HG02884 (cell line): Measurements from ENCODE around the gene PRSS16.
"Not testable (repeated sequence)": the region's sequence is repeated elsewhere in the genome, so short reads cannot be mapped to it uniquely, and the experiment has no call there.

Source experiments
- ATAC-seq: cut with Tn5 transposase; IDR thresholded peaks from one replicate; pipeline ENCODE4 v1.9.1; 2021; ENCODE audit warnings: mild to moderate bottlenecking, moderate library complexity; ENCODE audit not compliant: unreplicated experiment

PRSS16 gene

DNA sequence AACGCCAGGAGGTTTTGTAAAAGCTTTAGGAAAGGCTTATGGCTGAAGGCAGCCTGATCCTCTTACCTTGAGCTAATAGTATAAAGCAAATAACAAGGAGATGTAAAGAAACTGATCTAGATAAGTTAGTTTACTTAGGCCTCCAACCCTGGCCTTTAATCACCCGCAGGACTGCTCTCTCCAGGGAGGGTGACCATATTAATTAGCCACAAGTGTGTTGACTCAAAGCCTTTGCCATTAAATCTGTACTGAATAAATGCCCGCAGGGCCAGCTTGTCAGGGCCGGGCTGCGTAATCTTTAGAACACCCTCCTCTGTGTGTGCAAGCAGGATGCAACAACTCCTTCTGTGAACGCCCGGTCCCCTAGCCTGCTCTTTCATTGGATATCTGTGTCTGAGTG, 6.1 kb upstream of the PRSS16 start:
- no peak for ATAC-seq

DNA sequence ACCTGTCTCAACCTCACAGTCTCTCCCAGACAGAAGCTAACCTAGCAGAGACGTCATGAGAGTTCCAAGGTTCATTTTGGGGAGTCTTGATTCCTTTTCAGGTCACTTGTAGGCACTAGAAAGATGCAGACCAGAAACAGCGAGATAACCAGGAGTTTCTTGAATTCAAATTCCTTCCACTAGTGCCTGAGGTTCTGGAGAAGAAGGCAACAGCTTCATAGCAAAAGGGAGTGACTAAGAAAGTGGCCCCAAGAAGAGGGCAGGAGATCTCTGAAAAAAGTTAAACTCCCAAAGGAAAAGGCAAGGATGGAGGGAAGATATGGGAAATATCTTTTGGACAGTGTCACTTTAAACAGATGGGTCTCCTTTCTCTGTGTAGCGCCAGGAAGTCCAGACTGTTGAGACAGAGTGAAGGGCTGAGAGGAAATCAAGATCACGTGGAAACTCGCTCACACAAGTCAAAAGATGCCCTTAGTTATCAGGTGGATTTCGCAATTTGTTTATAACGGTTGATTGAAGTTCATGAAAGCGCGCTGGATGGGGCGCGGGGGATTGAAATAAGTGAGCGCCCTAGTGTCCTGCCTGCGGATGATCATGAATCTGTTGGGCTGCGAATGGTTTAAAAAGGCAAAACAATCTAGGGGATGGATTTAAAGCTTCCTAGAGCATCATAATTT, 4.8 kb upstream of the PRSS16 start:
- ATAC-seq, result no peak

DNA sequence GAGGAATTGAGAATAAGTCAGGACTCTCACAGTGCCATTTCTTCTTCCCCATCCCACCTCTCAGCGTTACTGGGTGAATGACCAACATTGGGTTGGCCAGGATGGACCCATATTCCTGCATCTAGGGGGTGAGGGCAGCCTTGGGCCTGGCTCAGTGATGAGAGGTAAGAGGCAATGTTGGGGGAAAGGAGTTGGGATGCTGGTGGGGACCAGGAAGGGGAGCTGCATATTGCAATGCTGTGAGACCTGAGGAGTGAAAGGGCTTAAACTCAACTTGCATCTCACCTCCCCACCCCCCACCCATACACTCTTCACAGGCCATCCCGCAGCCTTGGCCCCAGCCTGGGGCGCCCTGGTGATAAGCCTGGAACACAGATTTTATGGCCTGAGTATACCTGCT, 1.3 kb downstream of the PRSS16 start:
- no peak for ATAC-seq

DNA sequence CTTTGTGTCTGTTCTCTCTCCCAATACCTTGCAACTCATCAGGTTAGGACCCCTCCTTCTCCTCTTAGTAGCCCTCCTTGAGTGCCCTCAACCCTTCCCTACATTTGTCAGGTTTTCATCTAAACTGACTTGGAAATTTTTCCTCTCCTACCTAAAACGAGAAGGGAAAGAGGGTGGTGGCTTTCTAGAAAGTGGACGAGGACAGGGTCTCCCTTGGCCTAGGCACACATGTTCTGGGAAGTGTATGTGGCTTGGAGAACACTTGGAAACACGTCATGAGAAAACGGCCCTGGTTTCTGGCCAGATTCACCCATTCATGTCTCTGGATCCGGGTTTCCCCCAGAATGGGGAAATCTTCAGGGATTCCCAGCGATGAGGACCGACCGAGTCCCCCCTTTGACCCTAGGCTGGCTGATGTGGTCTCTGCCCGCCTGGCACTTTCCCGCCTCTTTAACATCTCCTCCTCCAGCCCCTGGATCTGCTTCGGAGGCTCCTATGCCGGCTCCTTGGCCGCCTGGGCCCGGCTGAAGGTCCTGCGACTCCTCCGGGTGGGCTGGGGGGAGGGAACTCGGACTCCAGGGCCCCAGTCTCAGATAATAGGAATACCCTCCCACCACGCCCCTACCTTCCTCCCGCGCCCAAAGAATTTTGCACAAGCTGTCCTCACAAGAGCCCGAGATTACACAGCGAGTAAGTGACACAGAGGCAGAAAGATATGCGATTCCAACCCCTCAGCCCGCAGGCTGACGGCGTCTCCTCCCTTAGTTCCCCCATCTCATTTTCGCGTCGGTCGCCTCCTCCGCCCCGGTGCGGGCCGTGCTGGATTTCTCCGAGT, 3.0 kb downstream of the PRSS16 start:
- ATAC-seq, result no peak

DNA sequence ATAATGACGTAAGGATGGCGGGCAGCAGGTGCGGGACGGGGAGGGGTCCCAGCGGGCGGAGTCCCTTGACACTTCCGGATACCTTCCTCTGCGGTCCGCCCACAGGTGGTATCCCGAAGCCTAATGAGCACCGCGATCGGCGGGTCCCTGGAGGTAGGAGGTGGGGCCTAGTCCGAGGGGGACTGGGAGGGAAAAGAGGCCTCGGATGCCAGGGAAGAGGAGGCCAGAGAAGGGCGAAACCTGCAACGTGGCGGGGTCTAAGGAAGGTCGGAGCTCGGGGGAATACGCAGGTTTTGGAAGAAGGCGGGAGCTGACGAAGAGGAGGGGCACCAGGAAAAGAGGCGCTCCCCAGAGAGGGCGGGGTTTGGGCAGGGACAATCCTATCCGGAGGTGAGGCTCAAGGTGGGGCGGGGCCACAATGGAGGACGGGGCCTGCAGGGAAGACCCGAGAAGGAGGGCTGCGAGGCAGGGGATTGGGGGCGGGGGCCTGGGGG, 3.7 kb downstream of the PRSS16 start:
- ATAC-seq, result peak; percentile 66

DNA sequence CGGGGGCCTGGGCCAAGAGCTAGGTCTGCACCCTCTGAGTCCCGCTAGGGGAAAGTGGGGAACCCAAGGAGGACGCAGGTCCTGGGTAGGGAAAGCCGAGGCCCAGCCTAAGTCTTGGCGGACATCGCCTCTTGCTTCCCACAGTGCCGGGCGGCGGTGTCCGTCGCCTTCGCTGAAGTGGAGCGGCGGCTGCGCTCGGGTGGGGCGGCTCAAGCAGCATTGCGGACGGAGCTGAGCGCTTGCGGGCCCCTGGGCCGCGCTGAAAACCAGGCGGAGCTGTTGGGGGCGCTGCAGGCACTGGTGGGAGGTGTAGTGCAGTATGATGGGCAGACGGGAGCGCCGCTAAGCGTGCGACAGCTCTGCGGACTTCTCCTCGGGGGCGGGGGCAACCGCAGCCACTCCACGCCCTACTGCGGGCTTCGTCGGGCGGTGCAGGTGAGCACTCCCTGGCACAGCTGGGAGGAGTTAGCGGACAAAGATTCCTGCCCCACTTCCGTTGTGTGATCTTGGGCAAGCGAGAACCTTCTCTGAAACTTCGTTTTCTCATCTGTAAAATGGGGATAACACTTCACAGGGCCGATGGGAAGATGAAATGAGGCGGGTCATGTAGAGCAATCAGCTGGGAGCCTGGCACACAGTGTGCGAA, 4.2 kb downstream of the PRSS16 start:
- peak; percentile 82 for ATAC-seq

DNA sequence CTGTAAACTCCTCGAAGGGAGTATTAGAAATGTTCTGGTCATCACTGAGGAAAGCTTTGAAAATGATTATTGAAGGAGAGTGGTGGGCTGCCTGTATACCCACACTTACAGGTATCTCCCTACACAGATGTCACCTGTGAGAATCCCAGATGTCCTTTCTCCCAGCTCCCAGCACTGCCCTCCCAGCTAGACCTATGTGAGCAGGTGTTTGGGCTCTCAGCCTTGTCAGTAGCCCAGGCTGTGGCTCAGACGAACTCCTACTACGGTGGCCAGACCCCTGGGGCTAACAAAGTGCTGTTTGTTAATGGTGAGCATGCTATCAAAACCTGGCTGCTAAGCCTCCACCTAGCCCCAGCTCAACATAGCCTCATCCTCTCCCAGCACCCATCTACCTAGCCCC, 7.1 kb downstream of the PRSS16 start:
- ATAC-seq, result no peak

DNA sequence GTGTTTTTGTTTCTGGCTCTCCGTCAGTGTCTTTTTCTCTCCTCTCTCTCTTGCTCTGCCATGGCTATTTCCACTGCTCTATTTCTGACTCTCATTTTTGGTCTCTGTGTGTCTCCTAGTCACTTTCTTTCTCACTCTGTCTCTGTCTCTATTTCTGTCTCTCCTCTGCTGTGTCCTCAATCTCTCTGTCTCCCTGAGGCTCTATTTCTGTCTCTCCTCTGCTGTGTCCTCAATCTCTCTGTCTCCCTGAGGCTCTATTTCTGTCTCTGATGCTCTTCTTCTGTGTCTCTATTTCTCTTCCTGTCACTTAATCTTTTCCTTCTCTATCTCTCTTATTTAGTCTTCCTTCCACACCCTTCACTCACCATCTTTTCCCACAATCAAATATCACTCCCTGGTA, 8.4 kb downstream of the PRSS16 start:
- no peak for ATAC-seq

DNA sequence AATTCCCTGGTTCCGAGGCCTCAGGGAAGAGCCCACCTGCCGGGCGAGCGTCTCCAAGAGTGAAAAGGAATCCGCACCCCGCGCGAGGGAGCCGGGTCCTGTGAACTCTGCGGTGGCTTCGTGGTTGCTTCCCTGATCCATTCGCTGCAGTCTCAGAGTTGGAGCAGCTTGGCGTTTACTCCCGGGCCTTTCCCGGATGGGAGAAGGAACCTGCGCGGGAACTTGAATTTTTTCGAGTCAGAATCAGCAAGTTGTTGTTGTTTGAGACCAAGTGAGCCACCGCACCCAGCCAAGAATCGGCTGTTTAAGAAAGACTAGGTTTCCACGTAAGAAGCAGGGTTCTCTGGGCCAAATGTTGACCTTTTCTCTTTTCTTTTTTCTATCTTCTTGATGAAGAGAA, 12.9 kb downstream of the PRSS16 start:
- no peak for ATAC-seq

DNA sequence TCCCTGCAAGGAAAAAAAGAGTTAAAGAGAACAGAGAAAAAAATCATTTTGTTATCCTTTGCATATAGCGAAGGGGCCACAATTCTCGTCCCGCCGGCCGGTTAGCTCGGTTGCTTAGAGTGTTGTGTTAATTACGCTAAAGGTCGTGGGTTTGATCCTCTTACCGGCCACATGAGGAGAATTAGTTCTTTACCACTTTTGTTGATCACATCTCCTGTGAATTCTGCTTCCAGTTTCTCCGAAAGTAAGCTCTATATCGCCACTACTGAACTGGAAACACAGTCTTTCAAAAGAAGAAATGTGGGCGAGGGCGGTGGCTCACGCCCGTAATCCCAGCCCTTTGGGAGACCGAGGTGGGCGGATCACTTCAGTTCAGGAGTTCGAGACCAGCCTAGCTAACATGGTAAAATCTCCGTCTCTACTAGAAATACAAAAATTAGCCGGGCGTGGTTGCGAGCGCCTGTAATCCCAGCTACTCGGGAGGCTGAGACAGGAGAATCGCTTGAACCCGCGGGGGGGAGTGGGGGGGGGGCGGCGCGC, 13.4 kb downstream of the PRSS16 start:
- ATAC-seq, result no peak

DNA sequence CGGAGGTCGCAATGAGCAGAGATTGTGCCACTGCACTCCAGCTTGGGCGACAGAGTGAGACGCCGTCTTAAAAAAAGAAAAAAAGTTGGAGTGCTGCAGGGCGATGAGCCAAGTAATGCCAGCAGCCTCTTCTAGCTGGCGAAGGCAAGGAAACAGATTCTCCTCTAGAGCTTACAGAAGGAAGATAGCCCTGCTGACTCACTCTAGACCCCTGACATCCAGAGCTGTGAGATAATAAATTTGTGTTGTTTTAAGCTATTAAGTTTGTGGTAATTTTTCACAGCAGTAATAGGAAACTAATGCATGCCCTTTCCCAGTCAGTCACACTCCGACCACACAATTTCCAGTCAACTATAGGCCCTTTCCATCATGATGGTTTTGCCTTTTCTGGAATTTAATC, 16.4 kb downstream of the PRSS16 start:
- ATAC-seq, result no peak

DNA sequence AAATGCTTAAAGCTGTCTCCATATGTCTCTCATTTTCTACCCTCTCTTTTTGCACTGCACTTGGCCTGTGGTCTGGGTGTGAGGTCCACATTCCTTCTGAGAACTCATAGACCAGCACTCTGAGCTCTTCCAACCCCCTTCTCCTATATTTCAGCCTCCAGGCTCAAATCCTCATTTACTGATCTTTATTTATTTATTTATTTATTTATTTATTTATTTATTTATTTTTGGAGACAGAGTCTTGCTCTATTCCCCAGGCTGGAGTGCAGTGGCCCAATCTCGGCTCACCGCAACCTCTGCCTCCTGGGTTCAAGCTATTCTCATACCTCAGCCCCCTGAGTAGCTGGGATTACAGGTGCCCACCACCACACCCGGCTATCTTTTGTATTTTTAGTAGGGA, 19.5 kb downstream of the PRSS16 start:
- ATAC-seq, result not testable (repeated sequence)

DNA sequence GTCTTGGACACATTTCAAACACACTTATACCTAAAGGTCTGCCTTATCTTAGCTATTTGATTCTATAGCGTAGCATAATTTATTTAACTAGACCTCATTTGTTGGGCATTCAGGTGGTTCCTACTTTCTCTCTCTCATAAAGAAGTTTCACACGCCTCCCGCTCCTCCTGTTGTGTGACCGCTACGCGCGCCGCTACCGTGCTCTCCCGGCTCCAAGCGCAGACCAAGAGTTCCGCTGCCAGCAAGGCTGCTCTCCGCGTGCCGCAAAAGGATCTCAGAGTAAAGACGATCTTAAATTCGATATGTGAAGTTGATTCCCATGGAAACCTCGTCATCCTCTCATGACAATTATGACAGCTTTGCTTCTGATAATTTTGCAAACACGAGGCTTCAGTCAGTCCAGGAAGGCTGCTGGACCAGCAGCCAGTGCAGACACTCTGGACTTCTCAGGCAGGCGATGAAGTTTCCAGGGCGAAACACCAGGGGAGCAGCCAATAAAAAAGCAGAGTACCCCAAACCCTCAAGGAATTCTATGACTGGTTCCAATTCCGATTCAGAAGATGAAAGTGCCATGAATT, 20.4 kb downstream of the PRSS16 start:
- no peak for ATAC-seq

DNA sequence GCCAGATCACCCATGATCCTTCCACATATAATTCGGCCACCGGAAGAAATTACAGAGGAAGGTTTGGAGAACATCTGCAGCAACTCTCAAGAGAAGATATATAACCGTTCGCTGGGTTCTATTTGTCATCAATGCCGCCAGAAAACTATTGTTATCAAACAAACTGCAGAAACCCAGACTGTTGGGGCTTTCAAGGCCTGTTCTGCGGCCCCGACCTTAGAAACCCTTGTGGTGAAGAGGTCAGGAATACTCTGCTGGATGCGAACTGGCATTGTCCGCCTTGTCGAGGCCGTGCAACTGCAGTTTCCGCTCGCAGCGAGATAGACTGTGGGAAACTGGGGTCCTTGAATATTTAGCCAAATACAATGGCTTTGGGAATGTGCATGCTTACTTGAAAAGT, 21.3 kb downstream of the PRSS16 start:
- ATAC-seq, result no peak

DNA sequence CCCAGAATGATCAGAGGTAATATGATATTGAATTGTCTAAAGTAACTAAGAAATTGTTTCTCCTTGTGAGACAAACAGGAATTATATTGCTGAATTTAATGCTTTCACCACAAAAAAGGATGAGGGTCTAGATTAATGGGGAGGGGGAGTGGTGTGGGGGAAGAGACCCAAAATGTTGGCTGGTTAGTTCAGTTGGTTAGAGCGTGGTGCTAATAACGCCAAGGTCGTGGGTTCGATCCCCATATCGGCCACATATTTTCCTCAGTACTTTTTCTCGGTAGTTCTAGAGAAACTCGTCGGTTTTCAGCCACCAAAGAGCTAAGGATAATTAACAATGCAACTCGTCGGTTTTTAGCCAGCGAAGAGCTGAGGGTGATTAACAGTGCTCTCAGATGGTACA, 26.3 kb downstream of the PRSS16 start:
- no peak for ATAC-seq

DNA sequence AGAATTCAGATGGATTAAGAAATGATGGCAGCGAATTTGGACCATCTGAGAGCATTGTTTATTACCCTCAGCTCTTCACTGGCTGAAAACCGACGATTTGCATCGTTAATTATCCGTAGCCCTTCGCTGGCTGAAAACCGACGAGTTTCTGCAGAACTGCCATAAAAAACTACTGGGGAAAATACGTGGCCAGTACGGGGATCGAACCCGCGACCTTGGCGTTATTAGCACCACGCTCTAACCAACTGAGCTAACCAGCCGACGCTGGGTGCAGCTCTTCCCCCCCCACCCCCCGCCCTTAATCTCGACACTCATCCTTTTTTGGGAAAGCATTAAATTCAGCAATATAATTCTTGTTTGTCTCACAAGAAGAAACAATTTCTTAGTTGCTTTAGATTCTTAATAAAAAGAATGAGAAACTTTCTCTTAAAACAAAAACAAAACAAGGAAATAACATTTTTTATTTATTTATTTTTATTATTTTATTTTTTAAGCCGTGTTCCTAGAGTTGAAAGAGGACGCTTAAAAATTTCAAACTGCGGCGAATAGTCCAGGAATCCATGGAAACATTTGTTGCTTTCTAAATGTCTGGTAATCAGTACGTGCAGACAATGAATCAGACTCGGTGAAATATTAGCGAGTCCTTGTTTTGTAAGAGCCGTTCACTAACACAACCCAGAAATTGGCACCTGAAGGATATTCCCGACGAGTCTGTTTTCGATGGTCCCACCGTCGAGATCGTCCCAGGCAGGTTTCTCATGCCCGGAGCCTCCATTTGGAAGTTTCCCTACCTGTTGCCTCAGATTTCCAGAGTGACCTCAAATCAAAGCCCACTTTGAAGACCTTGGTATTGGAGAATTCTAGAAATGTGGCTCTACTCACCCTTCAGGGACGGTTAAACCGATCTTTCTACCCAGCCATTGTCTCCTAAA, 27.8 kb downstream of the PRSS16 start:
- ATAC-seq, result no peak

DNA sequence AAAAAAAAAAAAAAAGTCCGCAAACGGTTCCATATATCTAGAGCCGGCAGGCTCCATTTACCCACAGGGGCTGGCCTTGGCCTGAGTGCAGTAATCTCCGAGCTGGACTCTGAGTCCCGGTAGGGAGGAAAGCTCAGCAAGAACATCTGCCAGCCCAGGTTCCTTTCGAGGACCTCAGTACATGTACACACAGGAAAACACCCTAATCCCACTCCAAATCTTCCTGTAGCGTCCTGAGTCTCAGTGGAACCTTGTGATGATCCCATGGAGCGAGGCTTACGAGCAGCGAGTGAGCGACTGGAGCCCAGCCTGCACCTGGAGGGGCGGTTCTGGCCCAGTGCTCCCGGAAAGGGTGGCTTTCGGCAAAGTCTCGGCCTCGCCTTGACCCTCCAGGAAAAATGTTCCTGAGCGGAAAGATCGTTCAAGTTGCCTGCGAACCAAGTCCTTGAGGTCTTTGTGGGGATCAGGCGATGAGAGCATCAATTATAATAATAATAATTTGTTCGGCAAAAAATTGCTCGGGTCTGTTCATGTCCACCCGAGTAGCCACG, 32.1 kb downstream of the PRSS16 start:
- no peak for ATAC-seq

DNA sequence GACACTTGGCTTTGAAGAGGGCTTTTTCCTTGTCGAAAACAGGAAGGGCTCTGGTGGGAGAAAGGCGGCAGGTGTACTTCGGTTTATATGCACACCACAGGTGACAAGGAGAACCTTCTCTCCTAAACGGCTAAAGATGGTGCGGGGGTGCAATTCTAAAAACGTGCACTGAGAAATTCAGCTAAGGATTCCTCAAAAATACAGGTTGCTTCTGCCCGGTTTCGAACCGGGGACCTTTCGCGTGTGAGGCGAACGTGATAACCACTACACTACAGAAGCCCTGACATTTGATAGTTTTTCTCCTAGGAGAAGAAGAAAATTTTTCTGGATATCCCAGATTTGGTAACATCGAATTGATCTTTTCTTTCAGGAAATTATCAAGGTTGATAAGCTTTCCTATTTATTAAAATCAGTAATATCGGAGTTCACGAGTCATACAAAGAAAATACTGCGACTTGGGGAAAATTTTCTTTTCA, 32.6 kb downstream of the PRSS16 start:
- ATAC-seq, result no peak

DNA sequence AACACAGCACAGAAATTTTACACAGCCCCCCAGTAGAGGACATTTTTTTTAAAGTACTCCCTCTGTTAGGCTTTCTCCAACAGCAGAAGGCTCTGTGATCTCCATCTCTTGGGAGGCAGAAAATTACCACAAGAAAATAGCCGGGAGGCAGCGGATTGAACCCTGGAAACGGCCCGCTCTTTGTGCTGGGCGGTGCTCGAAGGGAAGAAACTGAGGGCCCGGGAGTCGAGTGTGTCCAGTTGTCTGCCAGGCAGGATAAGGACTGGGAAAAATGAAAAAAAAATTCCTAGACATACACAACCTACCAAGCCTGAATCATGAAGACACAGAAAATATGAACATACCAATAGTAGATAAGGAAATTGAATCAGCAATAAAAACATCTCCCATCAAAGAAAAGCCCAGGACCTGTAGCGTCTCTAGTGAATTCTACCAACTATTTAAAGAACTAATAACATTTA, 33.1 kb downstream of the PRSS16 start:
- ATAC-seq, result no peak

DNA sequence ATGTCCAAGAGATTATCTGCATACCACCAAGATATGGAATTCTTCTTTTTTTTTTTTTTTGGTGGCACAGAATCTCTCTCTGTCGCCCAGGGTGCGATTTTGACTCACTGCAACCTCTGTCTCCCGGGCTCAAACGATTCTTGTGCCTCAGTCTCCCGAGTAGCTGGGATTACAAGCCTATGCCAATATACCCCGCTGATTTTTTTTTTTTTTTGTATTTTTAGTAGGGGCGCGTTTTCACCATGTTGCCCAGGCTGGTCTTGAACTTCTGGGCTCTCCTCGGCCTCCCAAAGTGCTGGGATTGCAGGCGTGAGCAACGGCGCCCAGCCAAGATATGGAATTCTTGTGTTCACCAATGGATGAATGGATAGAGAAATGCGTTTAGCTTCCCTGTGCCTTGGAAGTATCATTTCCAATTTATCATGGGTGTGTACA, 33.6 kb downstream of the PRSS16 start:
- ATAC-seq, result no peak
